Activated naive CD4-positive, alpha-beta T cell treated with anti-CD3 and anti-CD28 coated beads, Interleukin-2, amount 50 U/mL, for 16 hours (primary cell): ENCODE measurements around the gene PRKAR2A.
"Not testable (repeated sequence)": the region's sequence is repeated elsewhere in the genome, so short reads cannot be mapped to it uniquely, and the experiment has no call there.

ENCODE experiments used
- DNase-seq: peaks from one replicate; pipeline ENCODE4 v3.0.0-alpha.2; 2020

Gene PRKAR2A

DNA sequence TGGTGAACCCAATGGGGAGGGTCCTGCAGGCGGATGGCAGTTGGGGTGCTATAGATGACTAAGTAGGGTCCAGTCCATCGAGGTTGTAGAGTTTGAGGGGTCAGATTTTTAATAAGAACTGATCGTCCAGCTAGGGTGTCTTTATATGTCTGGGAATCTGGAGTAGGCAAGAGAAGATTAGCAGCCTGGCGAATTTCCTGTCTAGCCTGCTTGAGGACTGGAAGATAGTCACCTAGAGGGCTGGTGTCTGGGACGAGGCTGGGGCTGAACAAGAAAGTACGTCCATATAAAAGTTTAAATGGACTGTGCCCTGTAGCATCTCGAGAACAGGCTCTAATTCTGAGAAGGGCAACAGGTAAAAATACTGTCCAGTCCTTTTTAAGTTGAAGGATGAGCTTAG, 123.9 kb downstream of the PRKAR2A start:
- no peak for DNase-seq

DNA sequence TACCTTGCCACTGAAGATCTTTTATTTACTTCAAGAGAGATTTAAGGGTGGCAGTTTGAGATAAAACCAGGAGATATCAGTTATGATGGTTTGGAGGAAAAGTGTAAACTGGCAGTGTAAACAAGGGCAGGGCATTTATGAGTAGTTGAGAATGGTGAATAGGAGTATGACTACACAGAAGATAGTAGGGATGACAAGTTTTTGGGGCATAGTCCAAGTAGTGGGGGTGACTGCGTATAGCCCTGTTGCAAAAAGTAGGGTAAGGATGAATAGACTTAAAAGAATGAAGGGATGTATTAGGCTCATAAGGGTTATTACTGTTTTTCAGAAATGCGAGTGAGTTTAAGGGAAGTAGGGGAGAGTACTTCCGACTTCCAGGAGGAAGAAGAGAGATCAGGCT, 124.4 kb downstream of the PRKAR2A start:
- not testable (repeated sequence) for DNase-seq

DNA sequence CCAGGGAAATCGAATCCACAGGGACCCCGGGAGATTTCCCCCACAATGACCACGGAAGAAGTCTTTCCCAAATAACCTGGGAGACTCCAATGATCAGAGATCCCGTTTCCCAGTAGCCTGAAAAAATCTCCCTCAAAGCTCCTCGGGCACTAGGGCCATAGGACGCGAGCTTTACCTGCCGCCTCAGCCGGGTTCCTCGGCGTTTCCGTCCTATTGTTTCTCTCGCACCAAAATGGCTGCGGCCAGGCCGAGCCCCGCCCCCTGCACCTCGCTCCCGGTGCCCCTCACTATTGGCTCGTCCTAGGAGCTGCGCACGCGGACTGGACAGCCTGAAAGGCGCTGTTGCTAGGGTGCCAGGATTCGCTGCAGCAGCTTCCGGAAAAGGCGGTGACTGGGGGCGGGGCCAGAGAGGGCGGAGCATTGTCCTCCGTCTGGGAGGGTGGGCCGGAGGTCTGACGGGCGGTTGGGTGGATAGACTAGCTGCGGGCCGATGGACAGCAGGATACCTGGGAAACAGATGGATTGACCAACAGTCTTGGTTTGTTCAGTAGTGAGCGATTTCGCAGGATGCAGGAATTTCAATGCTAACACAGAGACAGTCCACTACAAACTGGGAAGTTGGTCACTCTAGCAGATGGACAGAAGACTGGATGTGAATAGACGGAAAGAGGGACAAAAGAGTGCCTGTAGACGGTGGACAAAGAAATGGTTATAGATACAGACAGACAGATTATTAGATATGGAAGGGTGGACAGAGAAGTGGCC, 130.5 kb downstream of the PRKAR2A start, which contains the start of gene IP6K2:
IP6K2 (minus strand) TSS at position 240 of the 765 bp plus-strand sequence. CDS start 21,930 bp downstream, outside the sequence.
- DNase-seq: peak; percentile 99

DNA sequence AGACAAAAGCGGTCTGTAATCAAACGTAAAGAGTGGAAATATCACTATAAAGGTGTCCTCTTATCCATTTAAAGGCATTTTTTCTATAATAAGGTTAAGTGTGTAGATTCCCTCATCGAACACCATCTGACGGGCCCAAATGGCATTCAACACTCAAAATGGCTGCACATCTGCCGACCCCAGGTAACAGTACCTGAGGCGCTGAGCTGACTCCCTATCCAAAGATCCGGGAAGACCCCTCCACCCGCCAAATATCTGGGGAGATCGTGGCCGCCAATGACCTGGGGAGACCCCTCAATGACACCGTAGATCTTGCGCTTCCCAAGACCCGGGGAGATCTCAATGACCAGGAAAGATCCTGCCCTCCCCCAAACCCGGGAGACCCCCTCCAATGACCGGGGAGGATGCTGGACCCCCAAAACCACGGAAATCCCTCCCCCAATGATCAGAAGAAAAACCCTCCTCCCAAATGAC, 131.1 kb downstream of the PRKAR2A start:
- peak; percentile 25 for DNase-seq

DNA sequence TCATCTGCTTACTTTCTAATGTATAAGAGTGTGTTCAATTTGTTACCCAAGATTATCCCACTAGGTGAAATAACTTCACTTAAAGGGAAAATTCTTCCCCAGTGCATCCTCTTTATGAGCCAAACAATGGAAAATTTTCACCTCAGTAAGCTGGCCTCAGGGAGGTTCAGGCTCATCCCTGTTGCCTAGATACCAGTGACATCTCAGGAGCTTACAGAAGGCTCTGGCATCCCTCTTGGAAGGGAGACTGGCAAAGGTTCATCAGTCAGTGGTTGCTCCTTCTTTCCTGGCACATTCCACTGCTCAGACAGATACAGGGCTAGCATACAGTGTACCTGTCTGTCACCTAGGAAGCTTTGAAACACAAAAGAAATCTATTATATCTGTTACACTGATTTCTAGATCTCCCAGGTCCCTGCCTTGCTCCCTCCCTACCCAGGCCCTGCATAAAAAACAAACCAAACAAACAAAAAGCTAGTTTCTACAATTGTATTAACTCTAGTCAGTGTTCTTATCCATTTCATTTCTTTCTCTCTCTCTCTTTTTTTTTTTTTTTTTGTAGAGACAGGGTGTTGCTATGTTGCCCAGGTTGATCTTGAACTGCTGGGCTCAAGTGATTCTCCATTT, 132.4 kb downstream of the PRKAR2A start:
- DNase-seq: no peak

DNA sequence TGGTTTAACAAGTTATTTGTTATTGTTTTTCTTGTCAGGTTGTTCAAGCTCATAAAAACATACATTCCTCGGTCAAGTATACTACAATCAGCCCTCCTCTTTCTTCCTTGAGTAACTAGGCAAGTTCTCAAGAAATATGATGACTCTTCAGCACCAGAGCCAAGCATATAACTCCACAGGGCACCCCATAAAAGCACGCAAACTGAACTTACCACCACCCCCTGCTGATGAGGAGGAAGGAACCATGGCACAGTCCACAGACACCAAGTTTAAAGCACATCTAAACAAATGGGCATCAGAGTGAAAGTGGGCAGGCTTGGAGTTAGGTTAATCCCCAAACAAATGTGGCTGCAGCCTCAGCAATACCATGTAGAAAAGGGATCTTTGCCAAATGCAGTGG, 135.9 kb downstream of the PRKAR2A start:
- no peak for DNase-seq

DNA sequence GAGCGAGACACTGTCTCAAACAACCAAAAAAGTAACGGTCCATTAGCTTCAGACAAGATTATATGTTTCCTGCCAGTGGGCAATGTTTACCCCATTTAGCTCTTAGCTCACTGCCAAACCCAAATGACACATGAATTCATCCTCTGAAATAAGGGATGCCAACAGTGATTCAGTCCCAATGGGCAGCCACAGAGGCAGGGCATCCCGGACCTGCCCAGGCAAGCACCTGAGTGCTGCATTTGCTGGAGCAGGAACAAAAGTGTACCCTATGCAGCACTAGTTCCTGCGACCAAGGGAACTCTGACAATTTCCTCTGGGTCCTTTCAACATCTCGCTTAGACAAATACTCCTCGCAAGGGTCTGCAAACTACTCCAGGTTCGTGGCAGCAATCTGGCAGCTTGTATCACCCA, 138.6 kb downstream of the PRKAR2A start:
- DNase-seq: no peak

DNA sequence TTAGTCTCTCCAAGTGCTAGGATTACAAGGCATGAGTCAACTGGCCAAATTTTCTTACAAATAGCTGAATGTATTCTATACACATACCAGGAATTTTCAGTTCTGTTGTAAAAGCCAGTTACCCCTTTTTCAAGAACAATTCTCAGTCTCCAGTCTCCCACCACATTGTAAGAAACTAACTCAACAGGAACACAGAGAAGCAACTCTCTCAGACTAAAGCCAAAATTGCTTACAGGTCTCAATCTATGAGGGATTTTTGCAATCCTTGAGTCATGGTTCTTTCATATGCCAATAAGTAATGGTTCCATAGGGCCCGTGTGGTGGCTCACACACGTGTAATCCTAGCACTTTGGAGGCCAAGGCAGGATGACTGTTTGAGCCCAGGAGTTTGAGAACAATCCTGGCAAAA, 139.2 kb downstream of the PRKAR2A start:
- no peak for DNase-seq

DNA sequence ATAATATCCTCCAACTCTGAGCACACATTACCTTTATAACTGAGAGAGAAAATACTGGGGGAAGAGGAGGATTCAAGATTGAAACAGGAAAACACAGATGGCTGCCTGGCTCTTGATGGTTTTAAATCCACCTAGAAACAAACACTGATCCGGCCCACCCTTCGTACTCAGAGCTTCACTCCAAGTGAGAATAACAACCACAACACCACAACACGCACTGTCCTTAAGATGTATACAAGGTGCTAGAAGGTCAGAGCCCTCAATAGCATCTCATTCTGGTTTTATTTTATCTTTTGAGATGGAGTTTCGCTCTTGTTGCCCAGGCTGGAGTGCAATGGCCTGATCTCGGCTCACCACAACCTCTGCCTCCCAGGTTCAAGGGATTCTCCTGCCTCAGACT, 140.5 kb downstream of the PRKAR2A start:
- DNase-seq: no peak

DNA sequence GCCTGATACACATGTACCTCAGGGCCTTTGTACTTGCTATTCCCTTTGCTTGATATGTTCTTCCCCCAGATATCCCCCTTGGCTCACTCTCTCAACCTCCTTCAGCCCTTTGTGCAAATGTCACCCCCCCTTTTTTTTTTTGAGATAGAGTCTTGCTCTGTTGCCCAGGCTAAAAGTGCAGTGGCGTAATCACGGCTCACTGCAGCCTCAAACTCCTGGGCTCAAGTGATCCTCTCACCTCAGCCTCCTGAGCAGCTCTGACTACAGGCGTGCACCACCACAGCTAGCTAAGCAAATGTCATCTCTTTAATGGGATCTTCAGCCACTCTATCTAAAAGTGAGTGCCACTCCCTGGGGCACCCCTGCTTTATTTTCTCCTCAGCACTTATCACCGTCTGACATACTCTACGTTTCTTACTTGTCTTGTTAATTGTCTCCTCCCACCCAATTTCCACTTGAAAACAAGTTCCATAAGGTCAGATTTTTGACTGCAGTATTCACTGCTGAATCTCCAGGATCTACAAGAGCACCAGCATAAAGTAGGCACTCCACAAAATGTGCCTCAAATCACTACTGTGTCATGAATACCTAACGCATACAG, 145.3 kb downstream of the PRKAR2A start:
- no peak for DNase-seq

DNA sequence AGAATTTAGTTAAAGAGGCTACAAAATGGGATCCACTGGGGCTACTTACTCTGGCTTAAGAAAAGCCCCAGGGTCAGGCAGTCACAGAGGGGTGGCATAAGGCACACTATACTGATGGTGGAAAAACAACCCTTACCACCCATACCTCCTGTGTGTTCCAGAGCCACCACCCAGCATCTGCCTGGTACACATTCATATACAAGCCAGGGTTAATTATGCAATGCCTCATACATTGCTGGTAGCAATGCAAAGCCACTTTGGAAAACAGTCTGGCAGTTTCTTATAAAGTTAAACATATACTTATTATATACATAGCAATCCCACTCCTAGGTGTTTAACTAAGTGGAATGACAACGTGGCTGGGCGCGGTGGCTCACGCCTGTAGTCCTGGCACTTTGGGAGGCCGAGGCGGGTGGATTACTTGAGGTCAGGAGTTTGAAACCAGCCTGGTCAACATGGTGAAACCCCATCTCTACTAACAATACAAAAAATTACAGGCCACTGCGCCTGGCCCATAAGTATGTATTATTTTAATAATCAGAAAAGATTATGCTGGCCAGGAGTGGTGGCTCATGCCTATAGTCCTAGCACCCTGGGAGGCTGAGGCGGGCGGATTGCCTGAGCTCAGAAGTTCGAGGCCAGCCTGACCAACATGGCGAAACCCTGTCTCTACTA, 146.8 kb downstream of the PRKAR2A start:
- no peak for DNase-seq

DNA sequence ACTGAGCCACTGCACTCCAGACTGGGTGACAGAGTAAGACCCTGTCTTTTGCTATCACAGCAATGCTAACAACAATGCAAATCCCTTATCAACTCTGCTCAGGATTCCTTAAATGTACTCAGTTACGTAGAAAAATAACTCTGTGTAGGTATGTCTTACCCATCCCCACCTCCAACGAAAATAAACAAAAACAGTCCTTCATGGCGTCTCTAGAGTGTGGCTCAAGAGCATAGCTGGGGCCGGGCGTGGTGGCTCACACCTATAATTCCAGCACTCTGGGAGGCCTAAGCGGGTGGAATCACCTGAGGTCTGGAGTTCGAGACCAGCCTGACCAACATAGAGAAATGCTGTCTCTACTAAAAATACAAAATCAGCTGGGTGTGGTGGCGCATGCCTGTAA, 148.8 kb downstream of the PRKAR2A start:
- no peak for DNase-seq

DNA sequence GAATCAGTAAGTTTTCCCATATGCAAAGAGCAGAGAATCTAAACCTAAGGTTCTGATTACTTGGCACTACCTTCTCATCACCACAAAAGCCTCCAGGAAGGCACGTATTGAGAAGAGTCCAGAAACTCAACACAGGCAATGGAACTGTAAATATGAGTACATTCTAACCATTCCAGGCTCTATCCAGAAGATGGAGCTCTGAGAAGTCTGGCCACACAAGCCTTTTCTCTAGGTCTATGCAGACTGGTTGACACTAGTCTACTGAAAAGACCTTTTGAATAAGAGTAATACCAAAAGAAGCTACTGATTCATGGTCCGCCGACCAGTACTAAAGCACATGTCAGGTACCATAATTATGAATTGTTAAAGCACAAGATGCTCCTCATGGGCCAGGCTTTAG, 149.7 kb downstream of the PRKAR2A start:
- no peak for DNase-seq

DNA sequence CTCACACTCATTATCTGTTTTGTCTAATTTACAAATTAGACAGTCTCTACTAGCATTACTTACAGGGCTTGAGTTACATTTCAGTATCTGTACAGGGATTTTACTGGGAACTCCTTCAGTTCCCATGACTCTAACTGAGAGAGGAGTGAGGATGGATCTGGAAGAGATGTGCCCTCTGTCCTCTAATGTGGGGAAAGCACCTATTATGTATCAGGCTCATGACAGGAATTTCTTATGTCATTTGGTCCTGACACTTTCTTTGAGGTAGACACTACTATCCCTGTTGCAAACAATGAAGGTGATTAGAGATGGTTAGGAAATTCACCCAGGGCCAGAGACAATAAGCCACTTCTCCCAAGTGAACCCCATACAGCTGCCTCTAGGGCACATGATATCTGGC, 151.1 kb downstream of the PRKAR2A start:
- no peak for DNase-seq
